Endothelial cell of umbilical vein (primary cell): ENCODE results near the gene DNAJC22. TPM values are rescaled to one million over a fixed set of nuclear protein-coding genes. Genes with fewer than 3 reads are reported as not detected.

Source experiments
- BruUV-seq: library from RNA; stranded (reverse); fragments of 400-500 nt; replicated peaks from 2 replicates; lab custom pipeline; 2021; lab: Mats Ljungman, UMichigan
- CTCF ChIA-PET: fragments of 300-600, 350-600 bp; sonication (Branson Sonifier 250); formaldehyde crosslinking; loops from one replicate; lab custom pipeline; 2021; ENCODE audit warnings: antibody characterized with exemption, inconsistent platforms; lab: Charles Lee
- POLR2A ChIA-PET: fragments of 300-600, 350-600 bp; sonication (Branson Sonifier 250); formaldehyde crosslinking; loops from one replicate; lab custom pipeline; 2021; ENCODE audit warnings: antibody characterized with exemption, inconsistent platforms; lab: Charles Lee
- DNase-seq: peaks from one replicate; pipeline ENCODE4 v3.0.0-alpha.2; 2011; ENCODE audit warnings: low read depth, low spot score
- FAIRE-seq: peaks from 2 replicates; lab custom pipeline; 2011; peaks lifted over from hg19 to GRCh38; lab: Jason Lieb, UNC
- H2AFZ ChIP-seq: 2 replicates; pipeline ENCODE4 v1.6.0; 2012; ENCODE audit warnings: low read depth, low read length, control low read depth, inconsistent platforms
- H3K27ac ChIP-seq: 2 replicates; pipeline ENCODE4 v1.5.1; 2011; ENCODE audit warnings: low read depth, mild to moderate bottlenecking, control low read depth, low read length, moderate library complexity; ENCODE audit not compliant: insufficient read depth
- H3K27me3 ChIP-seq, 2 experiments: 2 replicates each; pipeline versions ENCODE4 v1.6.0 to v1.6.1; 2011; ENCODE audit warnings: low read length in 2 of 2, mixed read lengths in 1 of 2; ENCODE audit not compliant: control insufficient read depth in 2 of 2, insufficient read depth in 2 of 2
- H3K36me3 ChIP-seq, 2 experiments: 2 replicates in 1 of 2; 3 replicates in 1 of 2; pipeline ENCODE4 v1.5.1; 2011; ENCODE audit warnings: low read length in 2 of 2, mild to moderate bottlenecking in 1 of 2, moderate library complexity in 1 of 2; ENCODE audit not compliant: control insufficient read depth in 2 of 2, insufficient read depth in 2 of 2; ENCODE audit errors: extremely low read depth in 1 of 2
- H3K4me1 ChIP-seq: 3 replicates; pipeline ENCODE4 v1.5.1; 2011; ENCODE audit warnings: mild to moderate bottlenecking, low read length; ENCODE audit not compliant: control insufficient read depth, insufficient read depth; ENCODE audit errors: extremely low read depth
- H3K4me2 ChIP-seq: 2 replicates; pipeline ENCODE4 v1.6.1; 2011; ENCODE audit warnings: low read length, control low read depth, mixed read lengths; ENCODE audit not compliant: insufficient read depth
- H3K4me3 ChIP-seq, 3 experiments: fragments of 200-600 bp in 1 of 3; sonication (generic), shearing (Covaris generic) in 1 of 3; replicated peaks in 1 of 3; 2 replicates each; pipeline ENCODE4 v1.5.1; 2011 to 2016; ENCODE audit warnings: control low read depth in 3 of 3, low read length in 3 of 3, mild to moderate bottlenecking in 2 of 3, inconsistent platforms in 1 of 3, low read depth in 1 of 3, moderate library complexity in 1 of 3; ENCODE audit not compliant: insufficient read depth in 1 of 3
- H3K79me2 ChIP-seq: 2 replicates; pipeline ENCODE4 v1.6.0; 2012; ENCODE audit warnings: low read length, inconsistent platforms; ENCODE audit not compliant: control insufficient read depth, insufficient read depth
- H3K9ac ChIP-seq: replicated peaks from 2 replicates; pipeline ENCODE3; 2011; ENCODE audit warnings: low read length, control low read depth; ENCODE audit not compliant: insufficient read depth; ENCODE audit errors: extremely low read depth
- H3K9me1 ChIP-seq: replicated peaks from 3 replicates; pipeline ENCODE4 v1.6.0; 2011; ENCODE audit warnings: mild to moderate bottlenecking, low read length; ENCODE audit not compliant: control insufficient read depth, insufficient read depth; ENCODE audit errors: extremely low read depth
- H3K9me3 ChIP-seq: replicated peaks from 2 replicates; pipeline ENCODE4 v1.5.1; 2012; ENCODE audit warnings: low read length, inconsistent platforms; ENCODE audit not compliant: control insufficient read depth, insufficient read depth
- H4K20me1 ChIP-seq: replicated peaks from 2 replicates; pipeline ENCODE3; 2011; ENCODE audit warnings: mild to moderate bottlenecking, low read length; ENCODE audit not compliant: control insufficient read depth, insufficient read depth; ENCODE audit errors: extremely low read depth
- EZH2 ChIP-seq: IDR thresholded peaks from 2 replicates; pipeline ENCODE4 v1.6.1; 2012; ENCODE audit warnings: borderline replicate concordance, low read depth, mild to moderate bottlenecking, moderate library complexity, low read length, inconsistent platforms; ENCODE audit not compliant: severe bottlenecking
- GATA2 ChIP-seq: IDR thresholded peaks from 2 replicates; pipeline ENCODE4 v1.7.0; 2011; ENCODE audit warnings: low read depth, mild to moderate bottlenecking, moderate library complexity, mixed read lengths, low read length; ENCODE audit not compliant: insufficient read length, insufficient read depth
- MYC ChIP-seq: IDR thresholded peaks from one replicate; pipeline ENCODE4 v1.6.1; 2011; ENCODE audit warnings: mild to moderate bottlenecking, low read depth, low read length
- POLR2A ChIP-seq: IDR thresholded peaks from 2 replicates; pipeline ENCODE4 v1.6.1; 2012; ENCODE audit warnings: low read depth, mild to moderate bottlenecking, control low read depth, low read length
- POLR2AphosphoS5 ChIP-seq: IDR thresholded peaks from 2 replicates; pipeline ENCODE4 v1.6.1; 2012; ENCODE audit warnings: low read depth, mild to moderate bottlenecking, control low read depth, low read length, moderate library complexity; ENCODE audit not compliant: insufficient read depth
- dilution Hi-C: fragments of 300-500 bp; cut with MboI; formaldehyde crosslinking; loops from one replicate; pipeline ENCODE4 v1.15.0; 2019; ENCODE audit warnings: low sequenced_read_pairs; ENCODE audit not compliant: extremely low pct_ligation_motif_present
- intact Hi-C: fragments of 100-400 bp; cut with micrococcal nuclease; formaldehyde crosslinking; loops from one replicate; pipeline ENCODE4 v1.10.0; 2022
- polyA plus RNA-seq, 4 experiments: library from polyadenylated mRNA; depleted of rRNA in 3 of 4; stranded (reverse) in 3 of 4; unstranded in 1 of 4; fragments of >200 nt; gene quantifications; 2 replicates each; pipeline versions ENCODE4 v1.2.1 to v1.2.3, GENCODE V29; 2011 to 2012; ENCODE audit warnings: missing spikeins in 1 of 4
- total RNA-seq: library from RNA; stranded (reverse); gene quantifications from 2 replicates; pipeline ENCODE4 v1.2.3, GENCODE V29; 2021
- TF ChIP-seq, protein P1 (sequence below): IDR thresholded peaks from 2 replicates; pipeline ENCODE4 v1.6.1; 2011; ENCODE audit not compliant: insufficient read depth, insufficient read length
- TF ChIP-seq, protein P2 (sequence below), 2 donors: IDR thresholded peaks; 1 replicate in 1 of 2; 2 replicates in 1 of 2; pipeline ENCODE4 v1.5.1; 2011; ENCODE audit warnings: low read length in 2 of 2, mild to moderate bottlenecking in 2 of 2, moderate library complexity in 2 of 2, control low read depth in 1 of 2, inconsistent platforms in 1 of 2, low read depth in 1 of 2; ENCODE audit not compliant: insufficient read depth in 1 of 2; ENCODE audit errors: extremely low read depth in 1 of 2

DNAJC22 gene
- total and polyA plus RNA-seq, 2 donors (not counting 3 experiments of a cell fraction or from before 2014, with no cell fraction given): 1.3 to 1.4 TPM

DNA sequence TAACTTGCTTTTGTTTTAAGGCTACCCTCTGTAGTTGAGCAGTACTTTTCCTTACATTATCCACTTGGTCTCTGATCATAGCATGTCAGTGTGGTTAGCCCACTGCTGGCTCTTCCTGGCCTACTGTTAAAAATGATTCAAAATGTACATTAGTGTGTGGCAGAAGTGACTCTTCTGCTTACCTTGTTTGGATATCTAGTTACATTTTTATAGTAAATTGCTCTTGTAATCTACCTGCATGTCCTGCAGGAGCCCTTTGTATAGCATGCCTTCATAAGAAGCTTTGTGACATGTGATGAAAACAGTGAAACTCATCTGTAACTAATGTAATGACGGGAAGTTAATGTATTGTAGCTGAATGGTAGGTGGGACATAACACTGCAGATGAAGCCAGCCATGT, 28.7 kb downstream of the DNAJC22 start:
- peaks cover 96% of the 10 kb centered on the region for H3K79me2 ChIP-seq
- intact Hi-C loops: no loop called here

More for the DNA sequence above, 28.7 kb downstream of the DNAJC22 start:
- Histone ChIP-seq H3K9me1 (no peaks in the 10 kb centered on the region), H3K4me2 (no peak overlapping the region), H2AFZ (no peak overlapping the region), H3K9me3 (no peaks in the 10 kb centered on the region), H3K4me3 (no peak overlapping the region), H4K20me1 (peaks cover 3% of the 10 kb centered on the region), H3K36me3 (no peaks in the 10 kb centered on the region), H3K9ac (no peak overlapping the region), H3K4me1 (no peaks in the 10 kb centered on the region), H3K27ac (no peak overlapping the region), H3K27me3 (no peaks in the 10 kb centered on the region)
- no peak for DNase-seq
- no peak for TF ChIP-seq GATA2
- TF ChIP-seq, protein P1, sequence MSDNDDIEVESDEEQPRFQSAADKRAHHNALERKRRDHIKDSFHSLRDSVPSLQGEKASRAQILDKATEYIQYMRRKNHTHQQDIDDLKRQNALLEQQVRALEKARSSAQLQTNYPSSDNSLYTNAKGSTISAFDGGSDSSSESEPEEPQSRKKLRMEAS: no peak
- no peak for TF ChIP-seq POLR2A
- no peak for TF ChIP-seq EZH2
- no peak for TF ChIP-seq MYC
- TF ChIP-seq, protein P2, sequence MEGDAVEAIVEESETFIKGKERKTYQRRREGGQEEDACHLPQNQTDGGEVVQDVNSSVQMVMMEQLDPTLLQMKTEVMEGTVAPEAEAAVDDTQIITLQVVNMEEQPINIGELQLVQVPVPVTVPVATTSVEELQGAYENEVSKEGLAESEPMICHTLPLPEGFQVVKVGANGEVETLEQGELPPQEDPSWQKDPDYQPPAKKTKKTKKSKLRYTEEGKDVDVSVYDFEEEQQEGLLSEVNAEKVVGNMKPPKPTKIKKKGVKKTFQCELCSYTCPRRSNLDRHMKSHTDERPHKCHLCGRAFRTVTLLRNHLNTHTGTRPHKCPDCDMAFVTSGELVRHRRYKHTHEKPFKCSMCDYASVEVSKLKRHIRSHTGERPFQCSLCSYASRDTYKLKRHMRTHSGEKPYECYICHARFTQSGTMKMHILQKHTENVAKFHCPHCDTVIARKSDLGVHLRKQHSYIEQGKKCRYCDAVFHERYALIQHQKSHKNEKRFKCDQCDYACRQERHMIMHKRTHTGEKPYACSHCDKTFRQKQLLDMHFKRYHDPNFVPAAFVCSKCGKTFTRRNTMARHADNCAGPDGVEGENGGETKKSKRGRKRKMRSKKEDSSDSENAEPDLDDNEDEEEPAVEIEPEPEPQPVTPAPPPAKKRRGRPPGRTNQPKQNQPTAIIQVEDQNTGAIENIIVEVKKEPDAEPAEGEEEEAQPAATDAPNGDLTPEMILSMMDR (IDR thresholded peaks at IDR 0.05; ENCODE audit: extremely low read depth in 1 of 2, insufficient read depth in 1 of 2, low read depth in 1 of 2, low read length in 2 of 2): no peak
- no peak for TF ChIP-seq POLR2AphosphoS5
- ChIA-PET POLR2A (interaction anchor here (1.4 kb wide), 1 partner anchor 9 kb away, joined by 5 read pairs; no protein-coding TSS in a partner anchor), CTCF (interaction anchor here (1.0 to 6.6 kb wide), 3 partner anchors 8 to 139 kb away, joined by 3 to 38 read pairs (median 5); partner anchors contain the start of gene SPATS2)
- FAIRE-seq: no peak
- dilution Hi-C loops: no loop called here
- no TSS peak for BruUV-seq
